Stimulated activated CD8-positive, alpha-beta memory T cell treated with anti-CD3 and anti-CD28 coated beads, Interleukin-4, amount 100 ng/mL, for 24 hours (primary cell): ENCODE measurements around the gene LRRFIP1.
"Not testable (repeated sequence)": the region's sequence is repeated elsewhere in the genome, so short reads cannot be mapped to it uniquely, and the experiment has no call there.

ENCODE experiments used
- DNase-seq: peaks from one replicate; pipeline ENCODE4 v3.0.0-alpha.2; 2020; ENCODE audit warnings: low read depth

The LRRFIP1 gene

GRCh38 chr2:237685408-237685807 lies 58.0 kb downstream of the LRRFIP1 start:
- no peak for DNase-seq

GRCh38 chr2:237686659-237687136 lies 59.3 kb downstream of the LRRFIP1 start:
- no peak for DNase-seq

DNA sequence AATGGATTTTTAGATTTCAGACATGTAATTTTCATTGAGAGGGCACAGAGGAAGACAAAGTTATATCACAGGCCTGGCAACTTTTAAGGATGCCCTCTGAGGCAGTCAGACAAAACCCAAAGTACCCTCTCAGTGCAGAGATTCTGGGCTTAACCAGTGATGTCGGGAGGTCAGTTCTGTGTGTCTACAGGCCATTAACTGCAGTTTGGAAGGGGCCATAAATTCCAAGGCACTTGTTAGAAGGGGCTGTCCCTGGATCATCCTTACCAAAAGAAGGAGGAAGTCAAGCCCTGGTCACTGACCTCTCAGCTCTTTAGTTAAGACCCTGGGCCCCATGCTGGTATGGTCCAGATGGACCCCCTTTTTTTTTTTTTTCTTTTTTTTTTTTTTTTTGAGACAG lies 60.7 kb downstream of the LRRFIP1 start:
- DNase-seq: no peak

DNA sequence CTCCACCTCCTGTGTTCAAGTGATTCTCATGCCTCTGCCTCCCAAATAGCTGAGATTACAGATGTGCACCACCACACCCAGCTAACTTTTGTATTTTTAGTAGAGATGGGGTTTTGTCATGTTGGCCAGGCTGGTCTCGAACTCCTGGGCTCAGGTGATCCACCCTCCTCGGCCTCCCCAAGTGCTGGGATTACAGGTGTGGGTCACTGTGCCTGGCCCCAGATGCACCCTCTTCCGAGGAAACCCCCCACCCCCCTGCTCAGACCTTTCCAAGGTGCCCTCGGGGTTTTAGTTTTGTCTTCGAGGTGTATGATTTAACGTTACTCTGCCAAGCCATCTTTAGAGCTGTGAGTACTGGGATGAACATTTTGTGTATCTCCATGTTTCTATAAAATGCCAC lies 61.2 kb downstream of the LRRFIP1 start:
- DNase-seq: not testable (repeated sequence)

DNA sequence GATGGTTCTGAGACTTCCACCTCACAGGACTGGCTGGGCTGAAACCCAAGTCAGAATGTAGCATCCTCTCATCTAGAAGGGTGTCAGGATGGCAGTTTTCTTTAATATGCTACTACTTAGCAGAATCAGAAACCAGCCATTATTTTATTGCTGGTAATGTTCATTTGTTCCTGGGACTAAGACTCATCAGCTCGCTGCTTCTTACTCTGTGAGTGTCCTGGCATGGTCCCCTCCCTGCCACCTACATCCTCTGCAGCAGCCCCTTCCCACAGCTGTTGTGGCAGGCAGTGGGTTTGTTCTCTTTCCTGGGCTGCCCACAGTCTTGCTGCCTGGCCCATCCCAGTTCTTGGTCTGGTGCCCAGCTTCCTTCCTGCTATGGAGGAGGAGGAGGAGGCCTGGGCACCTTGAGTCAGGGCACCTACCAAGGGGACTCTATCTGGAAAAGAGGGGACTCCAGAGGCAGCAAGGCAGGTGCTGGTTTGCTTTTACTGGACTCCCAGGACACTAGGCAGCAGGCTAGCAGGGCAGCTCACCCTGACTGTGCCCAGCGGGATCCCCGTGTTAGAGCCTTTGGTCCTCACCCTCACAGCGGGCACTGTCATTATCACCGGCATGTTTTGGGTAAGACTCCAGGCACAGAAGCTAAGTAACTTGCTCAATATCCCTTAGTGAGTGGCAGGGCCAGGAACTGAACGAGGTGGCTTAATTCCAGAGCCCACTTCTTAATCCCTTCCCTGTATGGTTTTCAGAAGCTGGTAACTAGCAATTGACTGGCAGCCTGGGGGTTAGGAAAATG lies 62.1 kb downstream of the LRRFIP1 start:
- DNase-seq: no peak

- no peak for DNase-seq
Measured at GRCh38 chr2:237691029-237691907, 63.9 kb downstream of the LRRFIP1 start.

DNA sequence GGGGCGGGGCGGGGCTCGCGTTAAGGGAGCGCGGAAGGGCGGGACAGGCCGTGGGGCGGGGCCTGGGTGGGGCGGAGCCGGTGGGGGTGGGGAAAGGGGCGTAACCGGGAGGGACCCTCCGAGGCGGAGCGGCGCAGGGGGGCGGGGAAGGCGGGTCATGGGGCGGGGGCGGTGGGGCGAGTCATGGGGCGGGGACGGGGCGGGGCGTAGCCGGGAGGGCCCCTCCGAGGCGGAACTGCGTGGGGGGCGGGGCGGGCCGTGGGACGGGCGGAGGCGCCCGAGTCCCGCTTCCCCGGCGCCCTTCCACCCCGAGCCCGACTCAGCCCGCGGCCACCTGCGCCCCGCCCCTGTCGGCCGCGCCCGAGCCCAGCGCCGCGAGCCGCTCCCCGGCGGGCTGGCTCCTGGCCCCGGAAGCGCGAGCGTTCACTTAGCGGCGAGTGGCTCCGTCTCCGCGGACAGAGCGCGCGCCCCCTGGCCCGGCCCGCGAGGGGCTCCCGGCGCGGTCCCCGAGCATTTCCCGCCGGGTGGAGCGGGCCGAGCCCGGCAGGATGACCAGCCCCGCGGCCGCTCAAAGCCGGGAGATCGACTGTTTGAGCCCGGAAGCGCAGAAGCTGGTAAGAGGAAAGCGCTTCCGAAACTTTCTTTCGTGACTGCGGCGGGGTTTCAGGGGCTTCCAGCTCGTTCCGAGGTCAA lies 64.7 kb downstream of the LRRFIP1 start:
- peak; percentile 91 for DNase-seq

DNA sequence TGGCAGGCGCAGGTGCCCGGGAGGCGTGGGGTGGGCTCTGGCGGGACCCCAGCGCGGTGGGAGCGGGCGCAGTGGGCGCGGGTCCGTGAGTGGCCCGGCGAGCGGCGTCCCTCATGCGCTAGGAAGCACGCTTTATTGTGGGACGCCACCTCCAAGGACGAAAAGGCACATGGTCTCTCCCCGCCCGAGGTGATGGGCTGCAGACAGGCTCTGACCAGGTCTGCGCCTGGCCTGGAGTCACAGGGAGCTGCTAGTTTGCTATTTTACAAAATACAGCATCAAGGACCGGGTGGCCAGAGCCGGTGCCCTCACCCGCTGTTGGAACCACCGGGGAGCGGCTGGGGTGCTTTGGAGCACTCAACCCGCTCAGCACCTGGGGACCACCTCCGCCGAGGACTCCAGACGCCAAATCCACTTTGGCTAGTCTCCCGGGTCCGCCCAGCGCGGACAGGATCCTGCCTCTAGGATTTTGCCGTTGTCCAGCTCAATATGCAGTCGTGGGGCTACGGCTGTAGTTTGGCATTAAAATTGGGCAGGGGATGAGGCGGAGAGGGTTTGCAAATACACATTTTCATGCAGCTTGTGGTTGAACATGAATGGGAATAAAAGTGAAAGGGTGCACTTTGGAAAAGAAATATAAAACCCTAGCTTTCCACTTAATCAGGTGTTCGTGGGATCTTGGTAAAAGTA lies 65.4 kb downstream of the LRRFIP1 start:
- no peak for DNase-seq

GRCh38 chr2:237693291-237693994 lies 66.1 kb downstream of the LRRFIP1 start:
- no peak for DNase-seq

DNA sequence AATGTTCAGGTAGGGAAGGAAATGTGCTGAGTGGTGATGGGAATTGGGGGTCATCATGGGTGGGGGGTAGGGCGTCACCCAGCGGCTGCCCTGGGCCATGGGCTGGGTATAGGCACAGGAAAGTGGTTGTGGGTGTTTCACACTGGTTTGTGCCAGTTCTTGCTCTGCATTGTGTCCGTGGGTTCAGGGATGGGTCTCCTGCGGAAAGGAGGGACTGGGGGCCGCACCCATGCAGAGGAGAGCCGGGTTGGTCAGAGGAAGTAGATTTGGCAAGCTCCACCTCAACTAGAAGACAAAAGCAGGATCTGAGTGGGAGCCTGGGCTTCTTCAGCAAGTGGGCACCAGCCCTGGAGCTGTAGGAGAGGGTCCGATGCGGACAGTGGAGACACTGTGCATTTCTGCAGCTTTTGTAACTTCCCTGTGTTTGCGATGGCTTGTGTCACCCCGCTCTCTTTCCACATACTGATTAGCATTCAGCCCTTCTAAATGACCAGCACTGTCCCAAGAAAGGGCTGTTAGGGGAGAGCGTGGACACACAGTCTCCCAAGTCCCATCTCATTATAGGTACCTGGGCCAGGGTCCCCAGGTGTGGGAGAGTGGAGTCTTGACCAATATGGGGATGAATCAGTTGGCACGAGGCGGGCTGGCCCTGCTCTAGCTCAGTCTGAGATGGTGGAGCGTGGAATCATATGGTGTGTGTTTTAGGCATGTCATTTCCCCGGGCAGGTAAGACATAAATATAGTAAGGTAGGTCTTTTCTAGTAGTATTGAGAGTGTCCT lies 67.2 kb downstream of the LRRFIP1 start:
- DNase-seq: no peak

GRCh38 chr2:237695201-237695780 lies 67.9 kb downstream of the LRRFIP1 start:
- no peak for DNase-seq

DNA sequence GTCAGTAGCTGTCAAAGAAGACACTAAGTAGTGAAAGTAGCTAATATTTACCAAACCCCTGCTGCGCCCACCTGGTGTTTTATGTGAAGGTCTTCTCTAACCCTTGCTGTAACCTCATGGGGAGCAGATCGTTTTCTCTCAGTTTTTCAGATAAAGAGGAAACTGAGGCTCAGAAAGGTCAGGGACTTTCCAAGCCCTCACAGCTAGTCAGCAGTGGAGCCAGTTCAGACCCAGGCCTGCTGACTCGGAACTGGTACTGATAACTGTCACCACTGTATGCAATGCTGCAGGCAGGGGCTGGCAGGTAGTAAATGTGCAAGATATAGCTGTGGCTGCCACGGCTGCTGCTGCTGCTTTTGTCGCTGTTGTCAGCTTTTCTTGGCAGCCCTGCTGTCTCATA lies 69.1 kb downstream of the LRRFIP1 start:
- DNase-seq: no peak

DNA sequence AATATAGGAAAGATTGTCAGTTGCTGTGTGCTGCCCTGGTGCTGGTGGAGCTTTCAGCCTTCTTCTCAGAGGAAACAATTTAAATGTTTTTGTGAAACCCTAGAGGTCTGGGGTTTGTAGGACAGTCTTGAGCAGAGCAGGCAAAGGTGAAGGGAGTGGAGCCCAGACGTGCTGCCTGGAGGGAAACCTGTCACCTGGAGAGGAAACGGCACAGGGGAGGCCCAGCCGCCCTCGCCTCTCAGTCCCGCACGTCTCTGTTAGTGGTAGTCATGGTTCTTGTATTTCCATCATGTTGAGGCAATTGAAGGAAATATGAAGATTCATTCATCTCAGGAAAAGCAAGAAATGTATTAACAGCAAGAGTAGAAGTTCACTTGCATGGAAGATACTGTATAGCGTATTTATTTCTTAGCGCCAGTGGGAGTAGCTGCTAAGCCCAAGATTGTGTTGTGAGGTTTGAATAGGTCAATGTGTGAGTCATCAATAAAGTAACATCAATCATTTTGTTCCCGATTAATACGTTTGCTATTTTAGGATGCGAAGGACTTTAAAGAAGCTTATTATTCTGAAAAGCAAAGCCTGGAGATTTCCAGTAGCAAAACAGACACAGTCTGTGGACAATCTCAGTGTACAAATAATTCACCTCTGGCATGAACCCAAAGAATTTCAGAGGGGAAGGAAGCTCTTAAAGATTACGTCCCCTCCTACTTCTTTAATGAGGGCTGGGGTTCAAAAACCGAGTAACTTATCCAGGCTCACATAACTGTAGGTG lies 70.4 kb downstream of the LRRFIP1 start:
- no peak for DNase-seq

DNA sequence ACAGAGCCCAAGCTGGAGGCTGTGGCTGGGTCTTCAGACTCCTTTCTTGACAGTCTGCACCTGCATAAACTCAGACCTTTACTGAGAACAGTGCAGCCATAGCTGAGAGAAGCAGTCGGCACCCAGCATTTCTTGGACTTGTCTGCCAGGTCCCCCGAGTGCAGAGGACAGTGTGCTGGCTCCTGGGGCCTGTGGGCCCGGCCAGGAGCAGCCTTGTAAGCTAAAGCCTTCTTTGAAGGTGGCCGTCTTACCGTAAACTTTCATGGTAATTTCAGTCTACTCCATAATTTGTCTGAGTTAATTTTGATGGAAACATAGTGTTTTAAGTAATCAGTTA lies 70.9 kb downstream of the LRRFIP1 start:
- no peak for DNase-seq

GRCh38 chr2:237699870-237700511 lies 72.6 kb downstream of the LRRFIP1 start:
- DNase-seq: no peak

DNA sequence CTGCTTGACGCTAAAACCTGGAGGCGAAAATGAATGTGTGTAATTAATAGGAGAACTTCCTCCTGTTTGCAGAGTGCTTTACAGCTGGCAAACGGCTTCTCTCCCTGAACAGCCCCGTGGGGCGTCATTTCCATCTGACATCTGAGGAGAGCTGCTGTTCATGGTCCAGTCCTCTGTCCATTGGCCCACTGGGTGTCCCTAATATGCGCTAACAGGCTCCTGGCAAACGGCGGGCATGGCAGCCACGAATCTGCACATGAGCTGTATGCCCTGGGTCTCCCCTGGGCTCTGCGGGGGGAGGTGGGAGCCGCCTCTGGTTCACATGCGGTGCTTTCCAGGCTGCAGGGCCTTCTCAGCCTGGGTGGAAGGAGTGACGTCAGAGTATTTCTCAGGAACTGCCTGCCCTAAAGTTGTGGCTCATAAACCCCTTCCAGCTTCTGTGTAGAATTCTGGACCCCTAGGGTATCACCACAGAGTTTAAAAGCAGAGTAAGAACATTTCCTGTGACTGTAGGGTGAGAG lies 73.2 kb downstream of the LRRFIP1 start:
- DNase-seq: peak; percentile 69

DNA sequence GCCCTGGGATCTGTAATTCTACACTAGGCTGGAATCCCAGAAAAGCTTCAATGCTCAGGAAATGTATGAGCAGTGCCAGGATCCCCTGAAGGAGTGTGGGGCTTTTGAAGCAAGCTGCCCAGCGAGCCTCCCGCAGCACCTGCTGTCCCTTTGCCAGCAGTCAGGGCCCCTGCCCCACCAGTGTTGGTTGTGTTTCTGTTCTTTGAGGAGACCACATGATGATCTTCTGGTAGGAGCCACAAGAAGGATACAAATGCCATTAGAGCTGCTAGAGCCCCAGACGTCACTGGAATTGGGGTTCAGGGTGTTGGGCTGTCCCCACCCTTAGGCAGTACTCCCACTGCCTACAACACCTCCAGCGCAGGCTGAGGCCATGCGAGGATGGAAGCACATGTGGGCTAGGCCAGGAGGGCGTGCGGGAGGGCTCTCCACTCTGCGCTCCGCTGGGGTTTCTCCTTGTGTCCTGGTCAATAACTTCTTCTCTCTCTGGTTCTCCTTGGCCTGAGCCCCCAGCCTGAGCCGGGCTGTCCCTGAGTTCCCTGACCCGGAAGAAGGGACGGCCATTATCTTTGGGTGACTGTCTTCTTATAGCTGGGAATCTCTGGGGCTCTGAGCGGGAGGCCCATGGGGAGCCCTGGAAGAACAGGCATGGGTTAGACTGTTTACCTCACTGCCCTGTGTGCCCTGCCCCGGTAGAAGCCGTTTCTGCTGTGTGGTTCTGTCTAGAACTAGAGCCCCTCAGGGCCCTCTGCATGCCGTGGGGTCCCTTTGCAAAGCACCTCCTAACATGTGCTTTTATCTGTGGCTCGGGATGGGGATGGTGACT lies 73.9 kb downstream of the LRRFIP1 start:
- no peak for DNase-seq
